Measurements from ENCODE around the gene GADD45G. TPM values are rescaled to one million over a fixed set of nuclear protein-coding genes. Genes with fewer than 3 reads are reported as not detected.

The GADD45G gene
- total and polyA plus RNA-seq, 10 of the 15 experiments (the other 5 are each of a cell fraction or from before 2014, with no cell fraction given): 0.07 to 1.00 (median 0.29) TPM; not detected in 4

- in situ Hi-C loops (cut with MboI) (loop anchor here (25.0 kb wide), 2 partner anchors 1185 to 1285 kb away; no protein-coding TSS in a partner anchor), intact Hi-C loops (cut with micrococcal nuclease; ENCODE audit: unreplicated experiment) (no loop called here)
- POLR2A ChIA-PET: no interaction called here
Observed at GRCh38 chr9:89577363-89577762, 27.4 kb upstream of the GADD45G start.

GRCh38 chr9:89579741-89580385, 24.9 kb upstream of the GADD45G start:
- Histone ChIP-seq H3K27ac (ENCODE audit: control insufficient read depth, insufficient read depth) (no peak overlapping the region), H3K9me3 (replicated peaks; ENCODE audit: control insufficient read depth, insufficient read depth, low read length) (no peaks in the 10 kb centered on the region), H3K36me3 (ENCODE audit: control insufficient read depth in 2 of 2, insufficient read depth in 2 of 2, low read length in 1 of 2) (no peaks in the 10 kb centered on the region), H2AFZ (ENCODE audit: control insufficient read depth, low read depth, low read length) (no peak overlapping the region), H3K9ac (ENCODE audit: control insufficient read depth, insufficient read depth, low read length) (no peak overlapping the region), H3K4me1 (ENCODE audit: control insufficient read depth, insufficient read depth, low read length) (no peaks in the 10 kb centered on the region), H3K79me2 (ENCODE audit: control insufficient read depth, insufficient read depth, low read length) (no peaks in the 10 kb centered on the region), H3K4me2 (ENCODE audit: control insufficient read depth, insufficient read depth) (no peak overlapping the region), H3K27me3 (replicated peaks in 1 of 2; ENCODE audit: control insufficient read depth in 2 of 2, insufficient read depth in 2 of 2, low read length in 1 of 2) (peaks cover 0 to 4% of the 10 kb centered on the region in 2 experiments; a peak in 2 of 4 replicates), H3K4me3 (no peak overlapping the region), H4K20me1 (ENCODE audit: control insufficient read depth, insufficient read depth) (no peaks in the 10 kb centered on the region)
- POLR2A ChIA-PET: no interaction called here
- ATAC-seq: peak; percentile 53
- intact Hi-C loops (cut with micrococcal nuclease; ENCODE audit: unreplicated experiment) (no loop called here), in situ Hi-C loops (cut with MboI) (loop anchor here (25.0 kb wide), 2 partner anchors 1182 to 1282 kb away; no protein-coding TSS in a partner anchor)
- FAIRE-seq: no peak
- DNase-seq (ENCODE audit: low read depth, low spot score): no peak
- WGBS (ENCODE audit: insufficient coverage, insufficient replicate concordance, low lambda C conversion rate, missing lambda C conversion rate): 20% methylated on average over 12 of the region's 12 CpGs
- BruUV-seq (replicated peaks): no TSS peak
- no peak for TF ChIP-seq ZNF592 (IDR thresholded peaks at IDR 0.05)
- no peak for TF ChIP-seq CHD4 (IDR thresholded peaks at IDR 0.05)
- TF ChIP-seq HCFC1 (IDR thresholded peaks at IDR 0.05; ENCODE audit: low read length): no peak
- no peak for TF ChIP-seq POLR2AphosphoS5 (IDR thresholded peaks at IDR 0.05; ENCODE audit: low read length)
- no peak for TF ChIP-seq BRCA1 (IDR thresholded peaks at IDR 0.05; ENCODE audit: low read depth, low read length)
- TF ChIP-seq ZSCAN29 (IDR thresholded peaks at IDR 0.05): no peak
- no peak for TF ChIP-seq CHD1 (IDR thresholded peaks at IDR 0.05; ENCODE audit: low read depth, low read length)
- TF ChIP-seq SMC3 (IDR thresholded peaks at IDR 0.05; ENCODE audit: borderline replicate concordance, low read length): no peak
- TF ChIP-seq FOS (IDR thresholded peaks at IDR 0.05; ENCODE audit: borderline replicate concordance, extremely low read depth, insufficient read length): no peak
- no peak for TF ChIP-seq MAX (IDR thresholded peaks at IDR 0.05; ENCODE audit: low read depth, low read length)
- no peak for TF ChIP-seq JUND (IDR thresholded peaks at IDR 0.05; ENCODE audit: low read depth, low read length)
- no peak for TF ChIP-seq WRNIP1 (IDR thresholded peaks at IDR 0.05; ENCODE audit: borderline replicate concordance, low read depth, low read length)
- CTCF ChIA-PET: interaction anchor here (1.0 kb wide), 1 partner anchor 18 kb away, joined by 3 read pairs; no protein-coding TSS in a partner anchor
- SMC1A ChIA-PET (ENCODE audit: uncharacterized antibody, unreplicated experiment): no interaction called here
- RAD21 ChIA-PET (ENCODE audit: unreplicated experiment): no interaction called here

More at GRCh38 chr9:89577363-89577762, 27.4 kb upstream of the GADD45G start:
- H3K27me3 ChIP-seq (replicated peaks in 1 of 2; ENCODE audit: control insufficient read depth in 2 of 2, insufficient read depth in 2 of 2, low read length in 1 of 2): no peaks in the 10 kb centered on the region; a peak in 1 of 4 replicates
- no peaks in the 10 kb centered on the region for H3K36me3 ChIP-seq (ENCODE audit: control insufficient read depth in 2 of 2, insufficient read depth in 2 of 2, low read length in 1 of 2)
- ATAC-seq (no peak), FAIRE-seq (no peak), DNase-seq (ENCODE audit: low read depth, low spot score) (no peak)
- 19% methylated on average over 3 of the region's 3 CpGs for WGBS (ENCODE audit: insufficient coverage, insufficient replicate concordance, low lambda C conversion rate, missing lambda C conversion rate)
- no peak overlapping the region for H2AFZ ChIP-seq (ENCODE audit: control insufficient read depth, low read depth, low read length)
- H3K79me2 ChIP-seq (ENCODE audit: control insufficient read depth, insufficient read depth, low read length): no peaks in the 10 kb centered on the region
- no peaks in the 10 kb centered on the region for H3K9me3 ChIP-seq (replicated peaks; ENCODE audit: control insufficient read depth, insufficient read depth, low read length)
- H3K9ac ChIP-seq (ENCODE audit: control insufficient read depth, insufficient read depth, low read length): no peak overlapping the region
- RAD21 ChIA-PET (ENCODE audit: unreplicated experiment): interaction anchor here (1.2 kb wide), 1 partner anchor 20 kb away, joined by 3 read pairs; no protein-coding TSS in a partner anchor
- no peaks in the 10 kb centered on the region for H3K4me1 ChIP-seq (ENCODE audit: control insufficient read depth, insufficient read depth, low read length)
- CTCF ChIA-PET: interaction anchor here (1.0 to 3.8 kb wide), 10 partner anchors 10 to 168 kb away, joined by 3 to 21 read pairs (median 6); no protein-coding TSS in a partner anchor
- H3K4me3 ChIP-seq: no peak overlapping the region
- TF ChIP-seq CHD1 (IDR thresholded peaks at IDR 0.05; ENCODE audit: low read depth, low read length) (no peak), SREBF2 (IDR thresholded peaks at IDR 0.05; ENCODE audit: low read length) (no peak), FOXK2 (IDR thresholded peaks at IDR 0.05) (no peak)
- H3K4me2 ChIP-seq (ENCODE audit: control insufficient read depth, insufficient read depth): no peak overlapping the region
- BruUV-seq (replicated peaks): no TSS peak
- no peaks in the 10 kb centered on the region for H4K20me1 ChIP-seq (ENCODE audit: control insufficient read depth, insufficient read depth)
- SMC1A ChIA-PET (ENCODE audit: uncharacterized antibody, unreplicated experiment): interaction anchor here (1.4 to 4.7 kb wide), 4 partner anchors 12 to 24 kb away, joined by 3 to 24 read pairs (median 6); no protein-coding TSS in a partner anchor
- H3K27ac ChIP-seq (ENCODE audit: control insufficient read depth, insufficient read depth): no peak overlapping the region

All from GM12878 (cell line).